GM12872 (cell line): ENCODE results near the gene LETM1.

Experiments used
- TF ChIP-seq, protein P1 (sequence below): IDR thresholded peaks from 3 replicates; pipeline ENCODE4 v1.5.1; 2011; ENCODE audit warnings: low read depth, mild to moderate bottlenecking, low read length, moderate library complexity; ENCODE audit not compliant: insufficient read depth

The LETM1 gene

DNA sequence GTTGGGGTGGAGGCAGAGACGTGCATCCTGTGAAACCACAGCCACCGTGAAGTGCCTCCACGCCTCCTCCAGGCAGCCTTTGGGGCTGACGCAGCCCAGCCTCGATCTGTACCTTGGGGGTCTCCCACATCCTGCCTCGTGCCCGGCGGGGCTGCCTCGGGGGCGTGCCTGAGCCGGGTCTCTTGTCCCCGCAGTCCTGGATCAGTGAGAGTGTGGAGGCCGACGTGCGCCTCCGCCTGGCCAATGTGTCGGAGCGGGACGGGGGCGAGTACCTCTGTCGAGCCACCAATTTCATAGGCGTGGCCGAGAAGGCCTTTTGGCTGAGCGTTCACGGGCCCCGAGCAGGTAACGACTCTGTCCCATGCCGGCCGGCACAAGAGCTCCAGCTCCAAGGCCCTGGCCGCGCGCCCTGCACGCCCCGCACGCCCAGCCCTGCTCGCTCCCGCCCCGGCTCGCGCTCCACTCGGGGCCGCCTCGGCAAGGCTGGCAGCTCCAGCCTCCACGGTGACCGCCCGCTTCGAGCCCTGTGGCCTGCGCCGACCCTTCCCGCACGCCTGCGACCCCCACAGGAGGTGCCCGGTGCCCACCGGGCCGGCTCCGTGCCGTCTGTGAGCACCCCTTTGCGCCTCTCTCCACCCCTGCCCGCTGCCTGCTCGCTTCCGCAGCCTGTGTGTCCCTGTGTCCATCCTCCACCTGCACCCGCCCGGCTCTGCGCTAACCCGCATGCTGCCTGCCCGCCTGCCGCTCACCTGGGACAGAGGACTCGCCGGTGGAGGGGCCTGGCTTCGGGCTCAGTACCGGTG lies 53.0 kb downstream of the LETM1 start:
- TF ChIP-seq, protein P1, sequence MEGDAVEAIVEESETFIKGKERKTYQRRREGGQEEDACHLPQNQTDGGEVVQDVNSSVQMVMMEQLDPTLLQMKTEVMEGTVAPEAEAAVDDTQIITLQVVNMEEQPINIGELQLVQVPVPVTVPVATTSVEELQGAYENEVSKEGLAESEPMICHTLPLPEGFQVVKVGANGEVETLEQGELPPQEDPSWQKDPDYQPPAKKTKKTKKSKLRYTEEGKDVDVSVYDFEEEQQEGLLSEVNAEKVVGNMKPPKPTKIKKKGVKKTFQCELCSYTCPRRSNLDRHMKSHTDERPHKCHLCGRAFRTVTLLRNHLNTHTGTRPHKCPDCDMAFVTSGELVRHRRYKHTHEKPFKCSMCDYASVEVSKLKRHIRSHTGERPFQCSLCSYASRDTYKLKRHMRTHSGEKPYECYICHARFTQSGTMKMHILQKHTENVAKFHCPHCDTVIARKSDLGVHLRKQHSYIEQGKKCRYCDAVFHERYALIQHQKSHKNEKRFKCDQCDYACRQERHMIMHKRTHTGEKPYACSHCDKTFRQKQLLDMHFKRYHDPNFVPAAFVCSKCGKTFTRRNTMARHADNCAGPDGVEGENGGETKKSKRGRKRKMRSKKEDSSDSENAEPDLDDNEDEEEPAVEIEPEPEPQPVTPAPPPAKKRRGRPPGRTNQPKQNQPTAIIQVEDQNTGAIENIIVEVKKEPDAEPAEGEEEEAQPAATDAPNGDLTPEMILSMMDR, result no peak

DNA sequence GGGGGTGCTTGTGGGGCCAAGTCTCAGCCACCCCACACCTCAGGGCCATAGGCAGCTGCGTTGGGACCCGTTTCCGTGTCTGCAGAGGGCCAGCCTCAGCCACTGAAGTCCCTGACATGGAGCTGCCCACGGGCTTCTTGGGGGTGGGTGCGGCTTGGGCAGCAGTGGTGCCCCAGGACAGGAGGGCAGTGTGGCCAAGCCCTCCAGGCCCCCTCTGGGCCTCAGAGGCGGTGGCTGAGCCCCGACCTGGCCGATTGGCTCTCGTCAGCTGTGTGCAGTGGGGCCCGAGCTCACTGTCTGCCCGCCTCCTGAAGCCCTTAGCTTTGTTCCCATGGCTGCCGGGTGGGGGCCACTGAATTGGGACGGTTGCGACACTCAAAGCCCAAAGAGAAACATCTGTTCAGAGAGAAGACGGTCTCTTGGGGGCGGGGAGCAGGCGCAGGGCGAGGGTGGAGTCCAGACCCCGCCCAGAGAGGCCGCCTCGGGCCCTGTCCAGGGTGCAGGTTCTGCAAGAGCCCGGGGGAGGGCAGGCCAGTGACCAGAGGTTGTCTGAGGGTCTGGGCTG lies 53.7 kb downstream of the LETM1 start:
- TF ChIP-seq, protein P1, result no peak

DNA sequence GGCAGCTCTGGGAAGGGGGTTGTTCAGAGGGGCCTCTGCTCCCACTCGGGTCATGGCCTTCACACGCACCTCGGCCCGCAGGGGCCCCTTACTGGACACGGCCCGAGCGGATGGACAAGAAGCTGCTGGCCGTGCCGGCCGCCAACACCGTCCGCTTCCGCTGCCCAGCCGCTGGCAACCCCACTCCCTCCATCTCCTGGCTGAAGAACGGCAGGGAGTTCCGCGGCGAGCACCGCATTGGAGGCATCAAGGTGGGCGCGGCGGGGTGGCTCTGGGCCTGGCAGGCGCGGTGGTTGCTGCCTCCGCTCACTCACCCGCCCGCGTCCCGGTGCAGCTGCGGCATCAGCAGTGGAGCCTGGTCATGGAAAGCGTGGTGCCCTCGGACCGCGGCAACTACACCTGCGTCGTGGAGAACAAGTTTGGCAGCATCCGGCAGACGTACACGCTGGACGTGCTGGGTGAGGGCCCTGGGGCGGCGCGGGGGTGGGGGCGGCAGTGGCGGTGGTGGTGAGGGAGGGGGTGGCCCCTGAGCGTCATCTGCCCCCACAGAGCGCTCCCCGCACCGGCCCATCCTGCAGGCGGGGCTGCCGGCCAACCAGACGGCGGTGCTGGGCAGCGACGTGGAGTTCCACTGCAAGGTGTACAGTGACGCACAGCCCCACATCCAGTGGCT lies 54.5 kb downstream of the LETM1 start:
- TF ChIP-seq, protein P1, result no peak

DNA sequence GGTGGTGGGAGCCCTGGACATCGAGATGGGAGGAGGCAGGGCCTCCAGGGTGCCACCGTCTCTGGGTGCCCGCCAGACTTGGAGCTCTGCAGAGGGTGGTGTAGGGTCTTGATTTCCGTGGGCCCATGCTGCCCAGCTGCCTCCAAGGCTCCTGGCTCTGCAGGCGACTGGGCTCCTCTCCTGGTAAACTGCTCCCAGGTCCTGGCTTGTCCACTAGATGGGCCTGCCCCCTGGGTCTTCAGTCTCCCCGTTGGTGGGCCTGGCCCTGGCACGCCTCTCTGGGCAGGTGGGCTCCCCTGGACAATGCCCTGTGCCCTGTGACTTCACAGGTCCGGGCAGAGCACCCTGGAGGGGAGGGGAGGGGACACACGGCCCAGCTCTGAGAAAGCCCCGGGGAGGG lies 55.2 kb downstream of the LETM1 start:
- TF ChIP-seq, protein P1, result no peak

DNA sequence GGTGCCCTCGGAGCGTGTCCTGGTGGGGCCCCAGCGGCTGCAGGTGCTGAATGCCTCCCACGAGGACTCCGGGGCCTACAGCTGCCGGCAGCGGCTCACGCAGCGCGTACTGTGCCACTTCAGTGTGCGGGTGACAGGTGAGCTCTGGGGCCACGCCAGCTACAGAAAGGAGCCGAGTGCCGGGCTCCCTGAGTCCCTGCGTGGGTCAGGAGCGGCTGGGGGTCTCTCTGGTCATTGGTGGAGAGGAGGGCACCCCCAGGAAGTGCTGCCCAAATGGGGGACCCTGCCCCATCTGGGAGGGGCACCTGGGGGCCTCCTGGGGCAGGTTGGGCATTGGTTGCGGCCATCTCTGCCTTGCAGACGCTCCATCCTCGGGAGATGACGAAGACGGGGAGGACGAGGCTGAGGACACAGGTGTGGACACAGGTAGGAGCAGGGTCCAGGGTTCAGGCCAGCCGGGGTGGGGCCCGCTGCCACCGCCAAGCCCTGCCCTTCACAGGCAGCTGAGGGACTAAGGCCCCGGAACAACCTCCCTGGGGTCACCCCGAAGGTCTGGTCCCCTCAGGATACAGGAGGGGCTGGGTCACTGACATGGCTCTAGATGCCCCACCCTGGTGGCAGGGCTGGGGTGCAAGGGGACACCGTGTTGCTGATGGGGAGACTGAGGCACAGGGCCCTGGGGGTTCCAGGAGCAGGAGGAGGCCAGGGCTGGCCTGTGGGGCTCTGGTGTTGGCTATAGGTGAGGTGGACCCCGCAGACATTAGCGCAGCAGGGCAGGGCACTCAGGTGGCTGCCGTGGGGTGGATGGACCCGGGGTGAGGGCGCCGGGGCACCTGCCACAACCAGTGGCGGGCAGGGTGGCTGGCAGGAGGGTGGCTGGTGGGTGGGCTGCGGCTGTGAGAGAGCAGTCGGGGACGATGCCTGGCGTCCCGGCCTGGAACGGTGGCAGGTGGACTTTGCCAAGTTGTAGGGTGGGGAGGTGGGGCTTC lies 56.3 kb downstream of the LETM1 start:
- TF ChIP-seq, protein P1, result no peak

DNA sequence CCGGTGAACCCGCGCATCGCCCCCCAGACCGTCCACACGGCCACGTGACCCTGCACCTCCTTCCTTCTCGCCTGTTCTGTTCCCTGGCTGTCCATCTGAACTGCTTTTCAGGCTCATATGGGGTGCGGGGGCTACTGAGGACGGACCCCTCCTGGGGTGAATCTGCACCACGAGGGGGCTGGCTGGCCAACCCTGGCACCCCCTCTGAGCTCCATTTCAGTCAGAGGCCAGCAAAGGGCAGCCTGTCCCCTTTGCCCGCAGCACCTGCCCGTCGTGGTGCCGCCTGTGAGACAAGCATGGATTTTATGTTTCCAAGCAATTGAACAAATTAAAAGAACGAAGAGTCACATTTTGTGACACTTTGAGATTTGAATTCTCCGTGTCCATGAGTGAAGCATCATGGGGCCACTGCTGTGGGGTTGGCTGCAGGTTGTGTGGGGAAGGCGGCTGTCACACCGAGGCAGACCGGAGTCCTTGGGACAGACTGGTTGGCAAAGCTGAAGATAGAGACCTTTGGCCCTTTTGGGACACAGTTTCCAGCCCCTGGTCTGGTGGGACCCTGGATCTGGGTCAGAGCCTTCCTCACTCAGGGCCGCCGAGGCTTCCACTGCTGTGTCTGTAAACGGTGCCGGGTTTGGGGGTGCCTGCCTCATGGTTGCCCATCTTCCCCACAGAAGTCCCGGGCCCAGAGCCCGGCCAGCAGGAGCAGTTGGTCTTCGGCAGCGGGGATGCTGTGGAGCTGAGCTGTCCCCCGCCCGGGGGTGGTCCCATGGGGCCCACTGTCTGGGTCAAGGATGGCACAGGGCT lies 57.2 kb downstream of the LETM1 start:
- TF ChIP-seq, protein P1, result no peak
